Endothelial cell of umbilical vein (primary cell): ENCODE measurements around the gene TNS1. TPM values are rescaled to one million over a fixed set of nuclear protein-coding genes. Genes with fewer than 3 reads are reported as not detected.

Source experiments
- BruUV-seq: library from RNA; stranded (reverse); fragments of 400-500 nt; replicated peaks from 2 replicates; lab custom pipeline; 2021; lab: Mats Ljungman, UMichigan
- CTCF ChIA-PET: fragments of 300-600, 350-600 bp; sonication (Branson Sonifier 250); formaldehyde crosslinking; loops from one replicate; lab custom pipeline; 2021; ENCODE audit warnings: antibody characterized with exemption, inconsistent platforms; lab: Charles Lee
- POLR2A ChIA-PET: fragments of 300-600, 350-600 bp; sonication (Branson Sonifier 250); formaldehyde crosslinking; loops from one replicate; lab custom pipeline; 2021; ENCODE audit warnings: antibody characterized with exemption, inconsistent platforms; lab: Charles Lee
- DNase-seq: peaks from one replicate; pipeline ENCODE4 v3.0.0-alpha.2; 2011; ENCODE audit warnings: low read depth, low spot score
- FAIRE-seq: peaks from 2 replicates; lab custom pipeline; 2011; peaks lifted over from hg19 to GRCh38; lab: Jason Lieb, UNC
- H2AFZ ChIP-seq: 2 replicates; pipeline ENCODE4 v1.6.0; 2012; ENCODE audit warnings: low read depth, low read length, control low read depth, inconsistent platforms
- H3K27ac ChIP-seq: 2 replicates; pipeline ENCODE4 v1.5.1; 2011; ENCODE audit warnings: low read depth, mild to moderate bottlenecking, control low read depth, low read length, moderate library complexity; ENCODE audit not compliant: insufficient read depth
- H3K27me3 ChIP-seq, 2 experiments: 2 replicates each; pipeline versions ENCODE4 v1.6.0 to v1.6.1; 2011; ENCODE audit warnings: low read length in 2 of 2, mixed read lengths in 1 of 2; ENCODE audit not compliant: control insufficient read depth in 2 of 2, insufficient read depth in 2 of 2
- H3K36me3 ChIP-seq, 2 experiments: 2 replicates in 1 of 2; 3 replicates in 1 of 2; pipeline ENCODE4 v1.5.1; 2011; ENCODE audit warnings: low read length in 2 of 2, mild to moderate bottlenecking in 1 of 2, moderate library complexity in 1 of 2; ENCODE audit not compliant: control insufficient read depth in 2 of 2, insufficient read depth in 2 of 2; ENCODE audit errors: extremely low read depth in 1 of 2
- H3K4me1 ChIP-seq: 3 replicates; pipeline ENCODE4 v1.5.1; 2011; ENCODE audit warnings: mild to moderate bottlenecking, low read length; ENCODE audit not compliant: control insufficient read depth, insufficient read depth; ENCODE audit errors: extremely low read depth
- H3K4me2 ChIP-seq: 2 replicates; pipeline ENCODE4 v1.6.1; 2011; ENCODE audit warnings: low read length, control low read depth, mixed read lengths; ENCODE audit not compliant: insufficient read depth
- H3K4me3 ChIP-seq, 3 experiments: fragments of 200-600 bp in 1 of 3; sonication (generic), shearing (Covaris generic) in 1 of 3; replicated peaks in 1 of 3; 2 replicates each; pipeline ENCODE4 v1.5.1; 2011 to 2016; ENCODE audit warnings: control low read depth in 3 of 3, low read length in 3 of 3, mild to moderate bottlenecking in 2 of 3, inconsistent platforms in 1 of 3, low read depth in 1 of 3, moderate library complexity in 1 of 3; ENCODE audit not compliant: insufficient read depth in 1 of 3
- H3K79me2 ChIP-seq: 2 replicates; pipeline ENCODE4 v1.6.0; 2012; ENCODE audit warnings: low read length, inconsistent platforms; ENCODE audit not compliant: control insufficient read depth, insufficient read depth
- H3K9ac ChIP-seq: replicated peaks from 2 replicates; pipeline ENCODE3; 2011; ENCODE audit warnings: low read length, control low read depth; ENCODE audit not compliant: insufficient read depth; ENCODE audit errors: extremely low read depth
- H3K9me1 ChIP-seq: replicated peaks from 3 replicates; pipeline ENCODE4 v1.6.0; 2011; ENCODE audit warnings: mild to moderate bottlenecking, low read length; ENCODE audit not compliant: control insufficient read depth, insufficient read depth; ENCODE audit errors: extremely low read depth
- H3K9me3 ChIP-seq: replicated peaks from 2 replicates; pipeline ENCODE4 v1.5.1; 2012; ENCODE audit warnings: low read length, inconsistent platforms; ENCODE audit not compliant: control insufficient read depth, insufficient read depth
- H4K20me1 ChIP-seq: replicated peaks from 2 replicates; pipeline ENCODE3; 2011; ENCODE audit warnings: mild to moderate bottlenecking, low read length; ENCODE audit not compliant: control insufficient read depth, insufficient read depth; ENCODE audit errors: extremely low read depth
- EZH2 ChIP-seq: IDR thresholded peaks from 2 replicates; pipeline ENCODE4 v1.6.1; 2012; ENCODE audit warnings: borderline replicate concordance, low read depth, mild to moderate bottlenecking, moderate library complexity, low read length, inconsistent platforms; ENCODE audit not compliant: severe bottlenecking
- GATA2 ChIP-seq: IDR thresholded peaks from 2 replicates; pipeline ENCODE4 v1.7.0; 2011; ENCODE audit warnings: low read depth, mild to moderate bottlenecking, moderate library complexity, mixed read lengths, low read length; ENCODE audit not compliant: insufficient read length, insufficient read depth
- JUN ChIP-seq: IDR thresholded peaks from 2 replicates; pipeline ENCODE4 v1.6.1; 2011; ENCODE audit warnings: borderline replicate concordance, low read depth; ENCODE audit not compliant: insufficient read length, insufficient read depth
- MYC ChIP-seq: IDR thresholded peaks from one replicate; pipeline ENCODE4 v1.6.1; 2011; ENCODE audit warnings: mild to moderate bottlenecking, low read depth, low read length
- POLR2A ChIP-seq: IDR thresholded peaks from 2 replicates; pipeline ENCODE4 v1.6.1; 2012; ENCODE audit warnings: low read depth, mild to moderate bottlenecking, control low read depth, low read length
- POLR2AphosphoS5 ChIP-seq: IDR thresholded peaks from 2 replicates; pipeline ENCODE4 v1.6.1; 2012; ENCODE audit warnings: low read depth, mild to moderate bottlenecking, control low read depth, low read length, moderate library complexity; ENCODE audit not compliant: insufficient read depth
- dilution Hi-C: fragments of 300-500 bp; cut with MboI; formaldehyde crosslinking; loops from one replicate; pipeline ENCODE4 v1.15.0; 2019; ENCODE audit warnings: low sequenced_read_pairs; ENCODE audit not compliant: extremely low pct_ligation_motif_present
- intact Hi-C: fragments of 100-400 bp; cut with micrococcal nuclease; formaldehyde crosslinking; loops from one replicate; pipeline ENCODE4 v1.10.0; 2022
- polyA plus RNA-seq, 4 experiments: library from polyadenylated mRNA; depleted of rRNA in 3 of 4; stranded (reverse) in 3 of 4; unstranded in 1 of 4; fragments of >200 nt; gene quantifications; 2 replicates each; pipeline versions ENCODE4 v1.2.1 to v1.2.3, GENCODE V29; 2011 to 2012; ENCODE audit warnings: missing spikeins in 1 of 4
- total RNA-seq: library from RNA; stranded (reverse); gene quantifications from 2 replicates; pipeline ENCODE4 v1.2.3, GENCODE V29; 2021
- TF ChIP-seq, protein P1 (sequence below), 2 donors: IDR thresholded peaks; 1 replicate in 1 of 2; 2 replicates in 1 of 2; pipeline ENCODE4 v1.5.1; 2011; ENCODE audit warnings: low read length in 2 of 2, mild to moderate bottlenecking in 2 of 2, moderate library complexity in 2 of 2, control low read depth in 1 of 2, inconsistent platforms in 1 of 2, low read depth in 1 of 2; ENCODE audit not compliant: insufficient read depth in 1 of 2; ENCODE audit errors: extremely low read depth in 1 of 2
- TF ChIP-seq, protein P2 (sequence below): IDR thresholded peaks from 2 replicates; pipeline ENCODE4 v1.6.1; 2011; ENCODE audit not compliant: insufficient read depth, insufficient read length

TNS1 gene
- total and polyA plus RNA-seq, 2 donors (not counting 3 experiments of a cell fraction or from before 2014, with no cell fraction given) = 11.0 to 52.1 TPM

DNA sequence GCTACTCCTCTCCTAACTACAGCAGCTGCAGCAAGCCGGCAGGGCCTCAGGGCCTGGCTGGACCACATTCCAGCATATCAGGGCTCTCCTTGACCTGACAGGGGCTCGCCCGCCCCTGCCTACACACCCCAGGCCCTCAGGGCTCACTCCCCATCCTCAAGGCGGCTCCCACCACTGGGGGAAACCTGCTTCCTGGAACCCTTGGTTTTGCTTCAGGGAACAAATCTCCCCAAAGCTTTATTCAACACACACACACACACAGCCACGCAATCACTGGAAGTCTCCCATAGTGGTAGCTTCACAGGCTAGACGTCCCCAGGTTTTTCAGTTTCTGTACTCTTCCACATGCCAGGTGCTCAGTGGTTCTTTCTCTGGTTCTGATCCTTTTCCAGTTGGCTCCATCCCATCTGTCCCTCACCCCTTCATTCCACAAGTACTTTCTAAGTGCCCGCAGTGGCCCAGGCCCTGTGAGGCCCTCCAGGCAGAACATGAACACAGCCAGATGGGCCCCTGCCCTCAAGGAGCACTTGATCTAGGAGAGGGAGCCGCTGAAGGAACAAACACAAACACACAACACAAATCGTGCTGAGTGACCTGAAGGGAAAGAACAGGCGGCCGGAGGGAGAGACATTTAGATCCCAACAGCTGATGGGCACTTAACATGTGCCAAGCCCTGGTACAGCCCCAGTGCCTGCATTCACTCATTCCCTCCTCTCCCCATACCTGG lies 51.1 kb downstream of the TNS1 start:
- BruUV-seq = no TSS peak
- ChIA-PET CTCF (interaction anchor here (0.9 to 2.4 kb wide), 2 partner anchors 10 to 166 kb away, joined by 3 to 8 read pairs; no protein-coding TSS in a partner anchor), POLR2A (no interaction called here)
- no peak for FAIRE-seq
- Histone ChIP-seq H4K20me1 (no peaks in the 10 kb centered on the region), H3K9me3 (no peaks in the 10 kb centered on the region), H3K4me2 (no peak overlapping the region), H3K9me1 (no peaks in the 10 kb centered on the region), H3K4me3 (no peak overlapping the region), H3K27ac (no peak overlapping the region), H3K27me3 (no peaks in the 10 kb centered on the region), H2AFZ (no peak overlapping the region), H3K36me3 (no peaks in the 10 kb centered on the region), H3K4me1 (no peaks in the 10 kb centered on the region), H3K79me2 (no peaks in the 10 kb centered on the region), H3K9ac (no peak overlapping the region)
- dilution Hi-C loops (no loop called here), intact Hi-C loops (no loop called here)
- TF ChIP-seq JUN = no peak
- no peak for TF ChIP-seq MYC
- TF ChIP-seq, protein P1, sequence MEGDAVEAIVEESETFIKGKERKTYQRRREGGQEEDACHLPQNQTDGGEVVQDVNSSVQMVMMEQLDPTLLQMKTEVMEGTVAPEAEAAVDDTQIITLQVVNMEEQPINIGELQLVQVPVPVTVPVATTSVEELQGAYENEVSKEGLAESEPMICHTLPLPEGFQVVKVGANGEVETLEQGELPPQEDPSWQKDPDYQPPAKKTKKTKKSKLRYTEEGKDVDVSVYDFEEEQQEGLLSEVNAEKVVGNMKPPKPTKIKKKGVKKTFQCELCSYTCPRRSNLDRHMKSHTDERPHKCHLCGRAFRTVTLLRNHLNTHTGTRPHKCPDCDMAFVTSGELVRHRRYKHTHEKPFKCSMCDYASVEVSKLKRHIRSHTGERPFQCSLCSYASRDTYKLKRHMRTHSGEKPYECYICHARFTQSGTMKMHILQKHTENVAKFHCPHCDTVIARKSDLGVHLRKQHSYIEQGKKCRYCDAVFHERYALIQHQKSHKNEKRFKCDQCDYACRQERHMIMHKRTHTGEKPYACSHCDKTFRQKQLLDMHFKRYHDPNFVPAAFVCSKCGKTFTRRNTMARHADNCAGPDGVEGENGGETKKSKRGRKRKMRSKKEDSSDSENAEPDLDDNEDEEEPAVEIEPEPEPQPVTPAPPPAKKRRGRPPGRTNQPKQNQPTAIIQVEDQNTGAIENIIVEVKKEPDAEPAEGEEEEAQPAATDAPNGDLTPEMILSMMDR (IDR thresholded peaks at IDR 0.05; ENCODE audit: extremely low read depth in 1 of 2, insufficient read depth in 1 of 2, low read depth in 1 of 2, low read length in 2 of 2) = no peak
- TF ChIP-seq, protein P2, sequence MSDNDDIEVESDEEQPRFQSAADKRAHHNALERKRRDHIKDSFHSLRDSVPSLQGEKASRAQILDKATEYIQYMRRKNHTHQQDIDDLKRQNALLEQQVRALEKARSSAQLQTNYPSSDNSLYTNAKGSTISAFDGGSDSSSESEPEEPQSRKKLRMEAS = no peak
- TF ChIP-seq GATA2 = no peak
- TF ChIP-seq POLR2A = no peak
- no peak for TF ChIP-seq EZH2
- TF ChIP-seq POLR2AphosphoS5 = no peak
- DNase-seq = no peak
